ENCODE measurements around the gene ZNF367. TPM values are rescaled to one million over a fixed set of nuclear protein-coding genes. Genes with fewer than 3 reads are reported as not detected.

Gene ZNF367
- 8.0 and 12.8 TPM in 2 replicates for total RNA-seq

GRCh38 chr9:96418083-96418919 is at the start of gene ZNF367:
Gene ZNF367, minus strand, starts transcription at chr9:96418370. Its CDS starts 338 bp downstream, at chr9:96418032.
- DNase-seq = peak; percentile 98

DNA sequence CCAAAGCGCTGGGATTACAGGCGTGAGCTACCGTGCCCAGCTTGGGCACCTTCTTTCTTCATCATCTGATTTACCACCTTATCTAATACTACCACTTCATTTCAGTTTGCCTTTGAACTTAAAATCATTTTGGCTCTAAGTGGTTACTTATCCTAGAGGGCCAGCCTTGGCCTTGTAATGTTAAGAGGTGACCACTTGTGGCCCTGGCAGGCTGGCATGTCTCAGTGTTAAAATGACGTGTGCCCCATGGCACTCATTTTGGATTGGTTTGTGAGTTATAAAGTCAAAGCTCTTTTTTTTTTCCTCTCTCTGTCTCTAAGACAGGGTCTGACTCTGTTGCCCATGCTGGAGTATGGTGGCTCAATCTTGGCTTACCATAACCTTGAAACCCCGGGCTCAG is 49.6 kb upstream of the ZNF367 start:
- no peak for DNase-seq

GRCh38 chr9:96464426-96464825 is 46.3 kb upstream of the ZNF367 start:
- DNase-seq = no peak

- no peak for DNase-seq
Observed at GRCh38 chr9:96462541-96462940, 44.4 kb upstream of the ZNF367 start.

DNA sequence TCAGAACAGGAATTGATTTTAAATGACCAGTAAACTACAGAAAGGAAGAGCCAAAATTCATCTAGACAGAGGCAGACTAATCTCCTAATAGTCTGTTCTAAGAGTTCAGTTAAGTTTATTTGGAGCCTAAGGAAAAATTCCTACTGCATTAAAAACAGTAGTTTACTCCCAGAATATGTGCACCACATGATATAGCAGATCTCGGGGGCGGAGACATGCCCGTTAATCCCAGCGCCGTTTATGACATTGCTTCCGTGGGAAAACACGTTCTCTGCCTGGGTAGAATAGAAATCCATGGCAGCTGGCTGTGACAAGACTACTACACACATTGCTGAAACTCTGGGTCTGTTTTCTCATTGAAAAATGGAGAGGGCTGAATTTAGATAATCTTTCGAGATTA is 43.2 kb upstream of the ZNF367 start:
- DNase-seq = no peak

DNA sequence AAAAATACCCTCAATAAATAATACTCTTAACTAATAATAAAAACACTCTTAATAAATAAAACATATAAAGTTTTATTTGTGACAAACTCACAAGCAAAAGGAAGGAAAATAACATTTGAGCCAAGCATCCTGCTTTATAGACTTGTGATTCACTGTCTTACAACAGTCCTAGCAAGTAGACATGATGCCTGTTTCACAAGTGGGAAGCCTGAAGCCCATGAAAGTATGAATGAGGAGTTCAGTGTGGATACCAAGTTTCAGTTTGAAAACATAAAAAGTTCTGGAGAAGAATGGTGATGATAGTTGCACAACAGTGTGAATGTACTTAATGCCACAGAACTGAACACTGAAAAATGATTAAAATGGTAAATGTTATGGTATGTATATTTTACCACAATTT is 42.7 kb upstream of the ZNF367 start:
- DNase-seq = no peak

GRCh38 chr9:96460470-96460869 is 42.3 kb upstream of the ZNF367 start:
- DNase-seq = no peak

- DNase-seq = no peak
Observed at GRCh38 chr9:96459268-96460007, 41.3 kb upstream of the ZNF367 start.

DNA sequence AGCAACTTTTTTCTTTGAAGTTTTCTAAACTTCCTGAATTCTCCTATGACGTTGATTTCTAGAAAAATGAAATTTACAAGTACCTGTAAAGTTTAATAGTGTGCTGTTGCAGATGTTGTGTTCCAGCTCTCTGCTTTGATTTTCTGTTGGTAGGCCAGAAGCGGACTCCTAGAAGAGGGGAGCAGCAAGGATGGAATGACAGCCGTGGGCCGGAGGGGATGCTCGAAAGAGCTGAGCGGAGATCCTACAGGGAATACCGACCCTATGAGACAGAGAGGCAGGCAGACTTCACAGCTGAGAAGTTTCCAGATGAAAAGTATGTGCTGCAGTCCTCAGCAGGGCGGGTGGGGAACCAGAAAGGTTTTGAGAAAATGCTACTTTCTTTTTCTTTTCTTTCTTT is 40.1 kb upstream of the ZNF367 start:
- DNase-seq = no peak

DNA sequence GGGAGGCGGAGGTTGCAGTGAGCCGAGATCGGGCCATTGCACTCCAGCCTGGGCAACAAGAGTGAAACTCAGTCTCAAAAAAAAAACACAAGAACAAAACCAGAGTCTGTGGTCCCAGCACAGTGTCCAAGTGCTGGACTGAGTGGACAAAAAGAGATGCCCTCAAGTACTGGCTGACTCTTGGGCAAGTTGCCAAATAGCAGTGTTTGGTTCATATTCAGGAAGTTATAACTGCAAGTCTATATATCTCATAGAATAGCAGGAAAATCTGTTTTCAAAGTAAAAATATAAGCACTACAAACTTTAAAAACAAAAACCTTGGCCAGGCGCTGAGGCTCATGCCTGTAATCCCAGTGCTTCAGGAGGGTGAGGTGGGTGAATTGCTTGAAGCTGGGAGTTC is 39.1 kb upstream of the ZNF367 start:
- DNase-seq = peak; percentile 79

- DNase-seq = peak; percentile 59
Observed at GRCh38 chr9:96453625-96454024, 35.5 kb upstream of the ZNF367 start.

- peak; percentile 35 for DNase-seq
Observed at GRCh38 chr9:96450613-96451528, 32.7 kb upstream of the ZNF367 start.

GRCh38 chr9:96449845-96450612 is 31.9 kb upstream of the ZNF367 start, which contains the start of gene HABP4:
Gene HABP4, plus strand, starts transcription at chr9:96450169. Its CDS starts 111 bp downstream, at chr9:96450280.
- peak; percentile 96 for DNase-seq

DNA sequence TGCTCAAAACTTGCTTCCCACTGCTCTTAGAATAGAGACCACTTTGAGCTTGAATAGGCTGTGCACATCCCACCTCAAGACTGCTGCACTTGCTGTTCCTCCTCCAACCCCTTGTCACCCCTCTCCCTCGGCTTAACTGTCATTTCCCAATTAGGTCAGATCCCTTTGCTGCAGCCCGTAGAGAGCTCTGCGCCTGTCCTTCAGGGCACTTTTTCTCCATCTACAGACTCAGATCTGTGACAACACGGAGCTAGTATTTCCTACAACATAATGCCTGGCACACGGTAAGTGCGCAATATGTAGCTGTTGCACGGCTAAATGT is 31.3 kb upstream of the ZNF367 start:
- DNase-seq = no peak

- no peak for DNase-seq
Observed at GRCh38 chr9:96448546-96449170, 30.5 kb upstream of the ZNF367 start.

GRCh38 chr9:96447406-96447805 is 29.2 kb upstream of the ZNF367 start:
- no peak for DNase-seq

GRCh38 chr9:96442491-96442890 is 24.3 kb upstream of the ZNF367 start:
- no peak for DNase-seq

DNA sequence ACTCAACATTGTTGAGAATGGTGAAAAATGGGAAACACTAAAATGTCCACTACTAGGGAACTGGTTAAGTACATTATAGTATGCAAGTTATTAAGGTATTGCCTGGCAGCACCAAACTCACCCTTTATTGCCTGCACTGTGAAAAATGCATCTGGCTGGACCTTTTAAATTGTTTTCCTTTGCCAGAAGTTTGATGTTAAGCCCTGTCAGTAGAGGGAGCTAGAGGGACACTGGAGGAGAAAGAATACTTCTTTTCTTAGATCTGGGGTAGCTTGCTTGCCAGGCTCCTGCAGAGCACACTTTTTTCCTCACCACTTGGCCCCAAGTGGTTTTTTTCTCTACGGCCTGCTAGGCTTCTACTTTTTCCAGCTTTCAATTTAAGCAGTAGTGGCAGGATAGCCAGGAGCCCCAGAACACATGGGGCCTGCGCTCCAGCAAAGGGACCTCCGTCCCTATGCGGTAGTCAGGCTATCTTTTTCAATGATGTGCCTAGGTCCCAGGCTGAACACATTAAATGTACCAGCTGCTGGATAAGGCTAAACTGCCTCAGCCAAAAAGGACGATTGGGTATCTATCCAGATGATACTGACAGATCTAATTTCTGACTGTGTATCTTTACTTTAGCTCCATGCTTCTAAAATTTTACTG is 23.8 kb upstream of the ZNF367 start:
- peak; percentile 61 for DNase-seq

- DNase-seq = no peak
Observed at GRCh38 chr9:96440671-96441199, 22.6 kb upstream of the ZNF367 start.

GRCh38 chr9:96437454-96437853 is 19.3 kb upstream of the ZNF367 start:
- DNase-seq = no peak
